Lower lobe of right lung (tissue), 2 donors: ENCODE results near the gene BLCAP. TPM values are rescaled to one million over a fixed set of nuclear protein-coding genes. Genes with fewer than 3 reads are reported as not detected.

Experiments used
- ATAC-seq, 2 donors: fragments of 200-7000 bp; cut with Tn5 transposase; one replicate each; pipeline ENCODE4 v1.9.1; 2020 to 2022; ENCODE audit warnings: mild to moderate bottlenecking in 2 of 2, moderate library complexity in 2 of 2
- DNase-seq: peaks from one replicate; pipeline ENCODE4 v3.0.0-alpha.2; 2020
- H3K27ac ChIP-seq: fragments of 200-600 bp; one replicate; pipeline ENCODE4 v1.8.0; 2022
- H3K27me3 ChIP-seq: fragments of 200-600 bp; one replicate; pipeline ENCODE4 v1.8.0; 2022; ENCODE audit warnings: low read depth
- H3K36me3 ChIP-seq: fragments of 200-600 bp; one replicate; pipeline ENCODE4 v1.8.0; 2022; ENCODE audit warnings: mild to moderate bottlenecking
- H3K4me1 ChIP-seq: fragments of 200-600 bp; one replicate; pipeline ENCODE4 v1.8.0; 2022
- H3K4me3 ChIP-seq: fragments of 200-600 bp; one replicate; pipeline ENCODE4 v1.8.0; 2022; ENCODE audit warnings: mild to moderate bottlenecking
- H3K9me3 ChIP-seq: fragments of 200-600 bp; one replicate; pipeline ENCODE4 v1.8.0; 2022
- intact Hi-C: fragments of 100-400 bp; cut with DNase I; formaldehyde crosslinking; loops from one replicate; pipeline ENCODE4 v1.11.0; 2022
- total RNA-seq: library from RNA; stranded (reverse); fragmentation: NEBNext Ultra II Directional; extraction: Animal tissue kit (Norgen Biotek cat#: 25700); gene quantifications from one replicate; pipeline ENCODE4 v1.2.1, GENCODE V29; 2021
- TF ChIP-seq, protein P1 (sequence below): fragments of 200-600 bp; IDR thresholded peaks from one replicate; pipeline ENCODE4 v1.8.0; 2022; ENCODE audit warnings: antibody characterized with exemption, mild to moderate bottlenecking
- donor health status: DM: no; HTN: yes; CAD: no; lungs with severe emphysema.

The BLCAP gene
- total RNA-seq, 1 donor from 2014 or later: 66.8 TPM

DNA sequence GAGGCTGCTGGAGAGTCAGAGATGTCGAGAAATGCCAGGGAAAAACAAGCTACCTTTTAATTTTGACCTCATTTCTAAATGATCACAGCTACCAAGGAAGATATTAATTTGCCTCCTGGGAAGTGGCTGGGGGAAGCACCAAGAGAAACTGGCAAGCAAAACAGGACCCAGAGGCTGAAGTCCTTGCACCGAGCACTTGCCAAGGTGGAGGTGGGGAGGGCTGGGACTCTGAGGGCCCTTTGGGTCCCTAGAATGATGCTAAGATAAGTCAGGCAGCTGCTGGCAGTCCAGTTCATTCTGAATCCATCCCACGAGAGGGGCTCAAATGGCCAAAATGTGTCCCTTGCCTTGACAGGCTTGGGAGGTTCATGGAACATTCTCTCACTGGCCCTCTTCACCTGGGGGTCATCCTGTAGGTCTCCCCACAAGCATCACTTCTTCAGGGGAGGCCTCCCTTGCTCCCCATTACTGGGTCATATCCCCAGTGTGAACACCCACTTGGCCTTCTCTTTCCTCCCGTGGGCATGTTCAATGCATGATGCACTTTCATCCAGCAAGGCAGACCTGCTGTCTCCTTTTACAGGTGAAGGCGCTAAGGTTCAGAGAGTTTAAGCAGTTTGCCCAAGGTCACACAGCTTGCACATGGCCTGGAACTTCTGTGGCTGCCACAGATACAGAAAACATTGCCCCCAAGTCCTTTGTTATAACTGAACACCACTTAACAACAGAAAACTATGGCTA is 39.1 kb upstream of the BLCAP start:
- Histone ChIP-seq H3K9me3 (no peaks in the 10 kb centered on the region), H3K36me3 (no peaks in the 10 kb centered on the region), H3K27me3 (peaks cover 53% of the 10 kb centered on the region), H3K4me3 (no peak overlapping the region), H3K4me1 (peaks cover 6% of the 10 kb centered on the region), H3K27ac (no peak overlapping the region)
- DNase-seq (no peak), ATAC-seq (no peak)
- intact Hi-C loops: no loop called here
- TF ChIP-seq, protein P1, sequence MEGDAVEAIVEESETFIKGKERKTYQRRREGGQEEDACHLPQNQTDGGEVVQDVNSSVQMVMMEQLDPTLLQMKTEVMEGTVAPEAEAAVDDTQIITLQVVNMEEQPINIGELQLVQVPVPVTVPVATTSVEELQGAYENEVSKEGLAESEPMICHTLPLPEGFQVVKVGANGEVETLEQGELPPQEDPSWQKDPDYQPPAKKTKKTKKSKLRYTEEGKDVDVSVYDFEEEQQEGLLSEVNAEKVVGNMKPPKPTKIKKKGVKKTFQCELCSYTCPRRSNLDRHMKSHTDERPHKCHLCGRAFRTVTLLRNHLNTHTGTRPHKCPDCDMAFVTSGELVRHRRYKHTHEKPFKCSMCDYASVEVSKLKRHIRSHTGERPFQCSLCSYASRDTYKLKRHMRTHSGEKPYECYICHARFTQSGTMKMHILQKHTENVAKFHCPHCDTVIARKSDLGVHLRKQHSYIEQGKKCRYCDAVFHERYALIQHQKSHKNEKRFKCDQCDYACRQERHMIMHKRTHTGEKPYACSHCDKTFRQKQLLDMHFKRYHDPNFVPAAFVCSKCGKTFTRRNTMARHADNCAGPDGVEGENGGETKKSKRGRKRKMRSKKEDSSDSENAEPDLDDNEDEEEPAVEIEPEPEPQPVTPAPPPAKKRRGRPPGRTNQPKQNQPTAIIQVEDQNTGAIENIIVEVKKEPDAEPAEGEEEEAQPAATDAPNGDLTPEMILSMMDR: no peak

DNA sequence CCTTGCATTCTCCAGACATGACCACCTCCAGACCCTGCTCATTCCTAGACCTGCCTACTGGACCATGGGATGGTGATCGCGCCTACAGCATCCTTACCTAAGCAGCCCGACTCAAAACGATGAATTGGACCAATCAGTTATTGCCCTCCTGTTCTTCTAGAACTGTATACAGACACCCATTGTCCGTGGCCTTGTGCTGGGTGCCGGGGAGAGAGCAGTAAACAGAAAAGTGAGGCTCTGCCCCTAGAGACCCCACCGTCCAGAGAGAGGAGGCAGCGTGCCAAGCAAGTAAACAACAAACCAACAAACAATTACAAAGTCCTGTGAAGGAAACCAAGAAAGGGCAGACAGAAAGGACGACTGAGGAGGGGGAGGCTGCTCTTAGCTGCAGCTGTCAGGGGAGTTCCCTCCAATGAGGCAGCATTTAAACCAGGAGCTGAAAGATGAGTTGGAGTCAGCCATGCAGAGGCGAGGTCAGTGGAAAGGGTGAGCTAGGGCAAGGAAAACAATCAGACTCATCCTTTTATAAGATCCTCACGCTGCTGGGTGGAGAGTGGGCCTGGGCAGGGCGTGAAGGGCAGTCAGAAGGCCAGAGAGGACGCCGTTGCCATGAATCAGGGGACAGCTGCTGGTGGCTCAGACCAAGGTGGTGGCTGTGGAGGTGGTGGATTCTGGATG is 37.6 kb upstream of the BLCAP start:
- TF ChIP-seq, protein P1: no peak
- Histone ChIP-seq H3K36me3 (no peaks in the 10 kb centered on the region), H3K4me1 (peaks cover 6% of the 10 kb centered on the region), H3K9me3 (no peaks in the 10 kb centered on the region), H3K27ac (no peak overlapping the region), H3K4me3 (no peak overlapping the region), H3K27me3 (peaks cover 56% of the 10 kb centered on the region)
- DNase-seq: no peak
- no peak for ATAC-seq
- intact Hi-C loops: no loop called here

DNA sequence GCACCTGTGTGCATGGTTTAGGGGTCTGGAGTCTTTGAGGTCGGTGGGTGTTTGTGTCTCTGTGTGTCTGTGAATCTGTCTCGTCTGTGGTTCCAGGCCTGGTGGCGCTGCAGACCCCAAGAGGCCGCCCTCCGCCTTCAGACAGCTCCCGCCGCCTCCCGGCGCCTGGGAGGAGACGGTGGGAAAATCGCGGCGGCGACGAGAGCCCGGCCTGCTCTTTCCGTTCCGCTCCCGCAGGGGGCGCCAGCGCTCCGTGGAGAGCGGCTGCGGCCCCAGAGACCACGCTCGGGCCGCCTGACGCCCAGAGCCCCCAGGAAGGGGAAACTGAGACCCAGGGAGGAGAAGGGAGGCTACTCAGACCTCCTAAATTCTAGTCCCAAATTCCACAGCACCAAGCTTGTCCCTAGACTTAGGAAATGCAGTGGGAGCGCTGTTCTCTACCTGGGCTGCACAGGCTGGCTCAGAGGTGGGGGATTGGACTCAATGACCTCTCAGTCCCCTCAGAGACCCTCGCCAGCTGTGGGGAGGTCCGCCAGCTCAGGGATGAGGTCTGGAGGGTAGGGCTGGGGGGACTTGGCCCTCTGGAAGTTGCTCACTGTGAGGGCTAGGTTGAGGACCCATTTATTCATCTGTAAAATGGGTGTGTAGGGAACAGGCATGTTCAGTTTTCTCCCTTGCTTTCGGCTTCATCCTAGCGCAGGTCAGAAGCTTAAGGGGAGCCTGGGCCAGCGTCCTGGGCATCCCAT is 36.9 kb upstream of the BLCAP start:
- ATAC-seq: peak; percentile 71 to 85
- peak; percentile 56 for DNase-seq
- Histone ChIP-seq H3K4me1 (peaks cover 6% of the 10 kb centered on the region), H3K9me3 (no peaks in the 10 kb centered on the region), H3K36me3 (no peaks in the 10 kb centered on the region), H3K4me3 (no peak overlapping the region), H3K27ac (no peak overlapping the region), H3K27me3 (peaks cover 52% of the 10 kb centered on the region)
- intact Hi-C loops: no loop called here
- TF ChIP-seq, protein P1: peak; percentile 90

DNA sequence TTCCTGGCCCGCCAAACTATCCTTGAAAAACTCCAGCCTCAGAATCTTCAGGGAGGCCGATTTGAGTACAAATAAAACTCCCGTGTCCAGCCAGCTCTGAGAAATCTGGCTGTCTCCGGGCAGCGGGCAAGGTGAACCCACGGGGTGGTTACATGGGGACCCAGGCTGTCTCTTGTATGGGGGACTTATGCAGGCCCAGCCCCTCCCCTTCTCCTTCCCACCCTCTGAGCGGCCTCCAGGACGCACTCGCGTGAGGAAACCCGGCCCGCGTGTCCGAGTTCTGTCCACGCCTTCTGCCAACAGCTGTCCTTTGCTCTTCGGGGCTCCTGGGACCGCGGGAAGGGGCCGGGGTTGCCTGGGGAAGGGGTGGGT is 36.3 kb upstream of the BLCAP start:
- ATAC-seq (no peak), DNase-seq (no peak)
- Histone ChIP-seq H3K27ac (no peak overlapping the region), H3K4me3 (no peak overlapping the region), H3K27me3 (peaks cover 49% of the 10 kb centered on the region), H3K4me1 (peaks cover 6% of the 10 kb centered on the region), H3K9me3 (no peaks in the 10 kb centered on the region), H3K36me3 (no peaks in the 10 kb centered on the region)
- intact Hi-C loops: no loop called here
- TF ChIP-seq, protein P1: no peak

DNA sequence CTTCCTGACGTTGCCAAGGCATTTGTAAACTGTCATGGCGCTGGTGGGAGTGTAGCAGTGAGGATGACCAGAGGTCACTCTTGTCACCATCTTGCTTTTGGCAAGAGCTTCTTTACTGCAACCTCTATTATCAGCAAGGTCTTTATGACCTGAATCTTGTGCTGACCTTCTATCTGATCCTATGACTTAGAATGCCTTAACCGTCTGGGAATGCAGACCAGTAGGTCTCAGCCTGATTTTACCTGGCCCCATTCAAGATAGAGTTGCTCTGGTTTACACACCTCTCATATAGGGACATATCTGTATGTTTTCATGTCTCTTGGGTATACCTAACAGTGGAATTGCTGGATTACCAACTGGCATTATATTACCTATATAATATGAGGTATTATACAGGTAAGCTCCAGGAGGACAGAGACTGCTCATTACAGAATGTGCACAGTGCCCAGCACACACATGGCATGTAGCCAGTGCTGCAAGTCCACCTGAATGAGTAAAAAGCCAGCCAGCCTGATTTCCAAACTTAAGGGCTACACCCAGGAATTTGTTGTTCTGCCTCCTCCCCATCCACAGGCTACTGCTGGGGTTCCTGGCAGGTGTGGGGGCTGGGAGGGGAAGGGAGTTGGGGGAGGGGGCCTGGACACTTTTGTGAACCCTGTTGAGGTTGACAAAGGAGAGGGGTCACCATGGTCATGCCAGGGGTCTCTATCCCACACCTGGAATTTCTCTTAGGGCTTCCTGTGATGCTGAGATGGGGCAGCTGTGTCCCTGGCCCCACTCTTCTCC is 35.2 kb upstream of the BLCAP start:
- H3K4me1 ChIP-seq: peaks cover 6% of the 10 kb centered on the region
- TF ChIP-seq, protein P1: no peak
- no peaks in the 10 kb centered on the region for H3K9me3 ChIP-seq
- no peaks in the 10 kb centered on the region for H3K36me3 ChIP-seq
- ATAC-seq (no peak), DNase-seq (no peak)
- H3K4me3 ChIP-seq: no peak overlapping the region
- H3K27me3 ChIP-seq: peaks cover 43% of the 10 kb centered on the region
- H3K27ac ChIP-seq: no peak overlapping the region
- intact Hi-C loops: no loop called here
